ENCODE data around the gene HSPA12B.

HSPA12B gene

DNA sequence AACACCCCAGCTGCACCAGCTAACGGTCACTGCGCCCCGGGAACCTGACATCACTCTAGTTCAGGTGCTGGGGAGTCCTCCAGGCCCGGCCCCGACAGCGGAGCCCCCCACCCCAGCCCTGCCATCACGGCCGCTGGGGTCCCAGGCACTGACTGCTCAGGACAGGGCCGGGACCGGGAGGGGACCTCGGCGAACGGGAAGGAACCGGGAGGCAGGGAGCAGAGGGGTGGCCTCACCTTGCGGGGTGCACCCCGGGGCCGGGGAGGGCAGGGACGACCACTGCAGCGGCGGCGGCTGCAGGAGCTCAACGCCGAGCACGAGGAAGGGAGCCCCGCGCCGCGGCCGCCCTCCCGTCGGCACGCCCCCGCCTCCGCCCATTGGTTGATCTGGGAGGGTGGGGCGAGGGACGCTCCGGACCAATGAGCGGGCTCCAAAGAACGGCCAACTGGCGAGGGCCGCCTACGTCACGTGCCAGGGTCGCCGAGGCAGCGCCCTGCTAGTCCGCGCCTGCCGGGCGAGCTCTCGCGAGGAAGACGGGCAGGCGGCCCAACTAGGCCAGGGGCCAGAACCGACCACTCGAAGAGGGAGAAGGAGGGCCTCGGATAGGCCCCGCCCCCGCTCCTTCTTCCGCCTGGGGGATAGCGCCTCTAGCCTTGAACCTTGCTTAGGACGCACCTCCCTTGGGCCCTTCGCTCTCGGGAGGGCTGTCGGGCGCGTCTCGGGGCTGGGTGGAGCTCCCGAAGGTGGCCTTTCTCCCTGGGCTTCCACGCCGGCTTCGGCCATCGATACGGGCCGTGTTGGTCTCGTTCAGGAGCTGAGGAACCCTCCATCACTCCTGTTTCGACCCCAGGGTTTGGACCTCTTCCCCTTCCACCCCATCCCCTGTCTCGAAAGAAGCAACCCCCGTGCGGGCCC, 35.2 kb downstream of the HSPA12B start, which contains the start of gene ADISSP:
Gene ADISSP (minus strand): TSS at position 327 of the 915 bp plus-strand sequence. CDS start 7,653 bp downstream, outside the sequence.
- peak; percentile 99 for DNase-seq

DNA sequence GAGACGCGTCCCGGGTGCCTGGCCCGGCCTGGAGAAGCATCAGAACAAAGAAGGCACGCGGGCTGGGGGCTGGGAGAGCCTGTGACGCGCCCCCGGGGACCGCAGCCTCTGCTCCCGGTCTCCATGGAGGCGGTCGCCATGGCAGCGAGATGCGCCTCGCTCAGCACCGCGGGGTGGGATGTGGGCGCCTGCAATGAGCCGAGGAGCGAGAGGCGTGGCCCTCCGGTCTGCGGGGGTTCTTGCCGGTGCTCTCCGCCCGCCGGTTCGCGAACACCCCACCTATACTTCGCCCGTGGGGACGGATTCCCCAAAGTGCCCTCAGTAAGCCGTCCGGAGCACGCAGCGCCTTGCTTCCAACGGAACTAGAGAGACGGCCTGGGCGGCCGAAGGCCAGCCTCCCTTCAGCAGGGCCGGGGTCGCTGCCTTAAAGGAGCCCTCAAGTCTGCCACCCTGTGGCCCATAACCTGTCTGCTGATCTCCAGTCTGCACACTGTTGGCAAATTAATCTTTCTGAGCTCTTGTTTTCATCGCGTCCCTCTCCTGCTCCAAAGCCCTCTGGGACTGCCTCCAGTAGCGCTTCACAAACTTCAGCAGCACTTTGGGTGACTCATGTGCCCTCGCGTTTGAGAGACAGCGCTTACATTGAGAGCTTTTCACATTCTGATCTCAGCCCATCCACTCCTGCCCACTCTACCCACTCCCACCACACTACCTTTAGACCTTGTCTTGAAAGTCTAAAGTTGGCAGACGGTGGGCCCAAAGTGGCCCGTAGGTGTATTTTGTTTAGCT, 36.1 kb downstream of the HSPA12B start:
- DNase-seq: peak; percentile 82

DNA sequence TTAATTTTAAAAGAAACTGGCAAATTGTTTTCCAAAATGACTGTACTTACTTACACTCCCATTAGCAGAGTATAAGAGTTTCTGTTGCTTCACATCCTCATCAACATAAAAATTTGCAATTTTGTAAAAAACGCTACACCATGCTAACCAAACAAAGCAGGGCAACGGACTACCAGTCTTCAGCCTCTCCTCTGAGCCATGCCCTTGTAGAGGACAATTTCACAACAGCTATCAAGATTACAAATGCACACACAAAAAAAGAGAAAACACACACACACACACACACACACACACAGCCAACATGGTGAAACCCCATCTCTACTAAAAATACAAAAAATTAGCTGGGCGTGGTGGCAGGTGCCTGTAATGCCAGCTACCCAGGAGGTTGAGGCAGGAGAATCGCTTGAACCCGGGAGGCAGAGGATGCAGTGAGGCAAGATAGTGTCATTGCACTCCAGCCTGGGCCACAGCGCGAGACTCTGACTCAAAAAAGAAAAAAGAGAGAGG, 39.1 kb downstream of the HSPA12B start:
- no peak for DNase-seq

DNA sequence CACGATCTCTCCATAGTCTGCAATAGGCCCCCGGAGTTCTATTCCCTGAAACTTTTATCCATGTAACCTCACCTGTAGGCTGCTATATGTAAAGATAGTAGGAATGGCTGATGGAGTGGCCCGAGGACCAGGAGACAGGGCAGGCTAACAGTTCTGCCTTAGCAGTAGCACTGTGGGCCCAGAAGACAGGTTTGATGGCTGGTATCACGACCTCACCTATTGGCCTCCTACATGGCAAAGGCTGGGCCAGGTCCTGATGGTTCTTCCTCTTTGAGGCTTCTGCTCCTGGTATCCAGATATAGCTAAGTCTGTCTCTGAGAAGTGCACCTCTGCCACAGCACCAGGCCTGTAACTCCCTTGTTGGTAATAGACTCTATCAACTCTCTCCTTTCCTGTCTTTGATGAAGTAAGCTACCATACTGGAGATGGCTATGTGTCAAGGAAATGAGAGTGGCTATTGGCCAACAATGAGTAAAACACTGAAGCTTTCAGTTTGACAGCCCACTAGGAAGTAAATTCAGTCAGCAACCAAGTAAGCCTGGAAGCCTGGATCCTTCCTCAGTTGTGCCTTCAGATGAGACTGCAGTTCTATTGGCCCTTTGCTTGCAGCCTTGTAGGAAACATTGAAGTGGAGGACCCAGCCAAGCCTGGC, 43.1 kb downstream of the HSPA12B start:
- no peak for DNase-seq

DNA sequence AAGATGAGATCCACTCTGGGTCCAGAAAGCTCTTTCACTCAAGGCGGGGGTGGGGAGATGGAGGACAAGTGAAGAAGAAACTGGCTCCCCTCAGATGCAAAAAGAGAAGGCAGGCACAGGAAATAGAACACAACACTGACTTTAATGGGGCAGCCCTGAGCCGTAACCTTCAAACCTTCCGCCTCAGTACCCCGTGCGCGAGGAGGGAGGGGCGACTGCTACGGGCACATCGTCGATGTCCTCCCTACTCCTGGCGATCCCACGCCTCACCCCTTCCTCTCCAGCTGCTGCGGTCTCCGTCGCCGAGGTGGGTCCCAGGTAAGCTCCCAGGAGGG, 44.9 kb downstream of the HSPA12B start:
- no peak for DNase-seq

DNA sequence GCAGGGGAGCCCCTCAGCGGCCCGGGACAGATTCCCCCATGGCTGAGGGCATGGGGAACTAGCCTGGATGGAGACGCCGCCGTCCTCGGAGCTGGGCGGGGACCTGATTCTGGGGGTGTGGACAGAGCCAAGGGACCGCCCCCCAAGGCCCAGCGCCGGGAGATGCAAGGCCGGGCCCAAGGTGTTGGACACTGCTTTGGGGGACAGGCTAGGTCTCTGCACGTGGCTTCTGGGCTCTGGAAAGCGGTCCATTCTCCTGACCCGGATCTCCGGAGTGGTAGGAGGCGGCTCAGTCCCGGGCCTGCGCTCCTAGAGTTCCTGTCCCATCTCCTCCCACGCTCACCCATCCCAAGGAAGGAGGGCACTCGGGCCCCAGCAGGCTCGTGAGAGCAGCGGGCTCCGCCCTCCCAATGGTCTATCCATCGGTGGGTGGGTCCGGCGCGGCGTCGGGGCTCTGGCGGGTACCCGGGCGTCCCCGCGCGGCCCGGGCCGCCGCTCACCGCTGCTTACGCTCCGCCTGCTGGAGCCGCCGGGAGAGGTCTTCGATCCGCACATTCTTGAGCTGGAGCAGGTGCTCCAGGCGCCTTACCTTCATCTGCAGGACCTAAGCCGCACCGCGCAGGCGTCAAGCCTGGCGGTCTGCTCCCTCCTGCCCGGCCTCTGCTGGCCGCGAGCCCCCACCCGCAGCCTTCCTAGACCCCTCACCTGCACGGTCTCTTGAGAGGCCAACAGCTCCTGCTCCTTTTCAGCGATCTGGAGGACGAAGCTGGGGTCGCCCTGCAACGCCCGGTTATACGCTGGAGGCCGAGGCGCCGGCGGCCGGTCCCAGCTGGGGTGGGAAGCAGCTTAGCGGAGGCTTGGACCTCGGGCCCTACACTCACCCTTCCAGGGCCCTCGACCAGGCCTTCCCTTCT, 45.5 kb downstream of the HSPA12B start:
- no peak for DNase-seq

DNA sequence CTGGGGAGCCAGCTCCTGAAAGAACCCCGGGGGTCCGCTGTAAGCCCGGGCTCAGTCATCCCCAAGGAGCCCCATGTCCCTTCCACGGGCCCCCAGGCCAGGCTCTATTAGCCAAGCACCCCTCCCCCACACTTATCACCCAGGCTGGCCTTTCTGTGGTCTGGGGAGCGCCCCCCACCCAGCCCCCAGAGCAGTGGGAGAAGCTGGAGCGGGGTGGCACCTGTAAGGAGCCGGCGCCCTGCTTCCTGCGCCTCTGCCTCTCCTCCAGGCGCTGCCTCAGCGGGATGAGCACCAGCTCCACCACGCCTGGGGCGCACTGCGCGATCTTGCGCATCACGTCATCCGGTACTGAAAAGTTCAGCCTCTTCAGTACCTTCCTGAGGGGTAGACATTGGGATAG, 46.5 kb downstream of the HSPA12B start:
- no peak for DNase-seq

DNA sequence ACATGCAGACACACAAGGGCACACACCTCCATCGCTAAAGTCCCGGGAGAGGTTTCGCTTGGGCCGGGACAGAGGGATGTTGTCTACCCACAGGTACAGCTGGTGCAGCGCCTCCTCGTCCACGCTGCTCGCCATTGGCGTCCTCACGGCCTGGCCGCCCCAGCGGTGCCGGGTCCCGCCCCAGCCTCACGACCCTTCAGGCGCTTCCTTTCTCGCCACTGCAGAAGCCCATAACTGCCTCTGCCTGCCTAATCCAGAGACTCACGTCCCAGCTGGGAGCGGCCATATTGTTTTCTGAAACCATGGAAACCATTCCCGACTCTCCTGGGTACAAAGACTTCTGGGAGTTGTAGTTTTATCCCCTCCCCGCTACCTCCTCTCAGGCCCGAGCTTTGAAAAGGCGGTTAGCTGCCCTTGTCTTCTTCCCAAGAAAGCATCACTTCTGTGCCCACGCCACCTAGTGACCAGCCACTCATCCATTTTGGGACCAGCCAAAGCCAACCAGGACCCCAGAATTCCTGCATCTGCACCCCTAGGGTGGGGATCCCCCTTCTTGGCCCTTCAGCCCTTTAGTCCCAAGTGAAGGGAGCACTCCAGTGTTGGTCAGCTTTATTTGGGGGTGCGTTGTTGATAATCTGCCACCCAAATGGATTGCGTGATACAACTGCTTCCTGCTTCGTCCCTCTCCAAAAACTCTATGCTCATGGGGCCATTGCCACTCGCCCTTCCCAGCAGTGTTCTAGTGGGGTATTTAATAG, 48.8 kb downstream of the HSPA12B start, which contains the start of gene SPEF1:
Gene SPEF1 (minus strand): TSS at position 296 of the 758 bp plus-strand sequence. CDS start 161 bp downstream, at position 135.
- peak; percentile 90 for DNase-seq

DNA sequence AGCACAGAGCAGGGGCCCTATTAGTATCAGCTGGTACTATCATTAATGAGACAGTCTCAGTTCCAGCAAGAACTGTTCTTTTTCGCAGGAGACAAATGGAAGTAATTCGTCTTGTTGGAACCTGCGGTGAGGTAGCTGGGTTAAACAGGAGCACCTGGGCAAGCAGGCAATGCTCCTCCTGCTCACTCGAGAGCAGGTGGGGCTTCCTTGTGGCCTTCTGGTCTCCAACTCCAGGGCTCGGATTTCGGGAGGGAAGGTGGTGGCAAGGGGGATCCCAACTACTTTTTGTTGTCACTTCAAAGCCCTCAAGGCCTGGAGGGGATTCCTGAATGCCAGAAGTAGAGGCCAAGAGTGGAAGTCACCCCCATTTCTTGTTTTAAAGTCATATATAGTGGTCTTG, 50.1 kb downstream of the HSPA12B start:
- DNase-seq: no peak

DNA sequence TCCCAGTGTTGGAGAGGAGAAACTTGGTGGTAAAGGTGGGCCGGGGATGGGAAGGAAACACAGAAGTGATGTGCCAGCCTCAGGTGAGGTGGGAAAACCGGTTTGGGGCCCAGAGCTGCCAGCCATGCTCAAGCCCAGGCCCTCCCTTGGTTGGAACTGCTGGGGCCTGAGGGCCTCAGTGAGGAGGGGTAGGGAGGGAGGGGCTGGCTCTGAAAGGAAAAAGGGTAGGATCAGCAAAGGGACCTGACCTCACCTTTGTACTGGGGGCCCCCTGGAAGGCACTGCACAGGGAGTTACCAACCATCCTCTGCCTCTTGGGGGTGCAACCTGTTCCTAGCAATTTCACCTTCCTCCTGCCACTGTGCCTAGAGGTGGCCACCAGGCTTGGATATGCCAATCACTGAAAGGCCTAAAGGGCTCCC, 50.6 kb downstream of the HSPA12B start:
- no peak for DNase-seq

DNA sequence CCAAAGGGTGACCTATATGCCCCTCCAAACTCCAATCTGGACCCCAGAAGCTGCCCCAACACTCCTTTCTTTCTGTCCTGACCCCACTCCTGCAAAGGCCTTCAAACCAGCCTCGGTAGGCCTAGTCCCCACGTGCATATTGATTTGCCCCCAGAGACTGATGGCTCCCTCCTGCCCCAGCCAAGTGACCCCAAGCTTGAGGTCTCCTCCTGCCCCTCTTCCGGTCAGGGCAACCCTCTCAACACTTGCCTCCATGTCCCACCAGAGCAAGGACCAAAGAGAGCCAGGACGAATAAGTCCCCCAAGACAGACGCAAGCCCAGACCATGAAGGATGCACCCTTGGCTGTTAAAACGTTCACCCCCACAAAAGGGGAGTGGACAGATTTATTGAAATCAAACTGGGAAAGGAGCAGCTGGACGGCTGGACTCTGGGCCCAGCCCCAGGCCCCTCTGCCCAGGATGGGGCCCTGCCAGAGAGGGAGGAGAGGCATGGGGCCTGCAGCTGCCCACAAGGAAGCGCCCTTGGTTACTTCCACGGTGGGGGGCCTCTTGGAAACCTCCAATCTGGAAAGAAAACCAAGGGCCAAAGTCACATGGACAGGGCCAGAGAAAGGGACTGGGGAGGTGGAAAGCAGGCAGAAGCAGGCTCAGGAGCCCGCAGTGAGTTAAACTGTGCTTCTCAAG, 51.2 kb downstream of the HSPA12B start:
- DNase-seq: no peak

DNA sequence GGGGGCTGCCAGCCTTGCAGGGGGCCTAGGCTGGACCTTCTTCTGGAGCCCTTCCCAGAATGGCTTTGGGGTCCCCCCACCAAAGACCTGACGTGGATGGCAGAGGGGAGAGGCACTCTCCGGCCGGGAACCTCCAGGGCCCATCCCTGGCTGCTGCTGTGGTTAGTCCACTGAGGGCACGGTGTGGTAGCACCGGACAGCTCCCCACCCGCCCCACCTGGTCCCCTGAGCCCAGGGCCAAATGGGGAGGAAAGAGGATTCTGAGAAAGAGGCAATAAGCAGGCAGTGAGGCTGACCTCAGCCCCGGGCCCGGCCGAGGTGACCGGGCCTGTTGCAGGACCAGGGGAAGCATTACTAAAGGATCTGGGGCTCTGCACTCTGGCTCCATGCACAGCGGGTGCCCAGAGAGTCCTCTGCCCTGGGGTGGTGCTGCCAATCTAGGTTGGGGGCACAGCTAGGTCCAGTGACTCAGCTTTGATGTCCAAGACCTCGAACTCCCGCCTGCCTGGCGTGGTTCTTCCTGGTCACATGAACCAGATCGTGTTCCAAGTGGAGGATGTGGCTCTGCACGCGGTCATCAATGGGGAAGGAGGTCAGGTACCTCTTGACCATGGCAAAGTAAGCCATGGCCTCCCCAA, 51.9 kb downstream of the HSPA12B start:
- DNase-seq: no peak

DNA sequence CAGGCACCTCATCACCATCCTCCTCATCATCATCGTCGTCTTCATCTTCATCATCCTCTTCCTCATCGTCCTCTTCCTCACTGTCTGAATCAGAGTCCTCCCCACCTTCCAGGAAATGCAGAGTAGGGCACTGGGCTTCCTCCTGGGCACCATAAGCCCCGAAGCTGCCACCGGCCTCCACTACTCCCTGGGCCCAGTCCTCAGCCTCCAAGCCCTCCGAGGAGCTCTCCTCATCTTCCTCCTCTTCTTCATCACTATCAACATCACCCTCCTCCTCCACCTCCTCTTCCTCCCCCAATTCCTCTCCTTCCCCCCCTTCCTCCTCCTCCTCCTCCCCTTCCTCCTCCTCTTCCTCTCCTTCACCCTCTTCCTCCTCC, 52.4 kb downstream of the HSPA12B start:
- no peak for DNase-seq

DNA sequence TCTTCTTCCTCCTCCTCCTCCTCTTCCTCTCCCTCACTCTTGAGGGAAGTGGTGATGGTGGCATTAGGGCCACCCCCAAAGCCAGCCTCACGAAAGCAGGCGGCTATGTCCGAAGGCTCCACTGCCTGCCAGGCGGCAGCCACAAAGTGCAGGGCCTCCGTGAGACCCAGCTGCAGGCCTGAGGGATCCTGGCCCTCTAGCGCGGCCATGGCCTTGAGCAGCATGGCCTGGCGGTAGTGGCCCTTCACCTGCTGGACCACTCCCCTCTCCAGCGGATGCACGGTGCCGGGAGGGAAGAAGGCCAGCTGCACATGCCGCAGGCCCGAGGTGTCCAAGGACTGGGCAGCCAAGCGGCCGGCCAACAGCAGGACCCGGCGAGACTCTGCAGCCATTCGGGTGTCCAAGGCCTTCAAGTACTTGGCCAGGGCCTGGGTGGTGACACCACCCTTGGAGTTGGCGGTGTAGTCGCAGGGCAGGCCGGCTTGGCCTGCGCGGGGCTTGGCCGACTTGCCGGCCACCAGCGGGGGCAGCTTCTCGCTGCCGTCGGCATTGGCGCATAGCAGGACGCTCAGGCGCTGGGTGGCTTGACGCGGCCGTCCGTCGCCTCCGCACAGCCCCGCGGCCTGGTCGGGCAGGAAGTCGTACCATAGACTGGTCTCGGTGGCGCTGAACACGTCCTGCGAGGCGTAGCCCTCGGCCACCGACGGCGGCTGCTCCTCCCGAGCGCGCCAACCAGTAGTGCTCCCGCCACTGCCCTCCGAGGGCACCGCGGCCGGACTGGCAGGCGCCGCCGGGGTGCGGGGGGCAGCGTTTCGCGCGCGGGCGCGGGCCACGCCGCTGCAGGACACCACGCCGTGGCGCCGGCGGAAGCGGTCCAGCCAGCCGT, 53.0 kb downstream of the HSPA12B start:
- no peak for DNase-seq

DNA sequence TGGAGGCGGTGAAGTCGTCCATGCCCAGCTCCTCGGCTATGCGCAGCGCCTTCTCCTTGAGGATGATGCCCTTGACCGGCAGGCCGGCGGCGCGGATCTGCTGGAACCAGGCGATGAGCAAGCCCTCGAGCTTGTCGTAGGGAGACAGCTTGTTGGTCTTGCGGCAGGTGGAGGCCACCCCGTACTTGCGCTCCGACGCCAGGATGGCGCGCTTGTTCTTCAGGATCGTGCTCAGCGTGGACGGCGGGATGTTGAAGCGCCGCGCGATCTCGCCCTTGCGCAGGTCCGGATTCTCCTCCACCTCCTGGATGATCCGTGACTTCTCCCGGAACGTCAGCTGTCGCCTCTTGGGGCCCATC, 53.6 kb downstream of the HSPA12B start:
- DNase-seq: no peak

DNA sequence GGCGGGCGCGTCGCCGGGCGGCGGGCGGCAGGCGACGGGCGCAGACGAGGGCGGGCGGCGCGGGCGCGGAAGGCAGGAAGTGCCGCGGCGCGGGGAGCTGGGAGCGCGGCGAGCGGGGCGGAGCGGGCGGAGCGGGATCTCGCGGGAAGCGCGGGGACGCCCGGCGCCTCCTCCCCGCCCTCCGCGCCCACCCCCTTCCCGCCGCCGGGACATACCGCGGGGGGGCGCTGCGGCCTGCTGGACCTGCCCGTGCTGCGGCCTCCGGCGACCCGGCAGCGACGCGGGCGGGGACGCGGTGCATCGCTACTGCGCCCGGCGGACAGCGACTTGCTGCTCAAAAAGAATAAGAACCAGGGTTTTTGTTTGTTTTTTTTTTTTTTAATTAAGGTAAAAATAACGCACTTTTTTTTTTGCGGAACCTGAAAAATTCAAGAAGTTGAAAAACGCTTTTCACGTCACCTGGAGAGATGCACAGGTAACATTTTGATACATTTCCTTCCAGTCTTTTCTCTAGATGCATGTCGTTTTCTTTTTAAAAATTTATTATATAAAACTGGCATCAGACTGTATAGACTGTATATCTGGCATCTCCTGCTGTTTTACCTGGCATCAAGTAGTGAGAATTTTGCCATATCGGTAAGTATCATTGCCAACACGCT, 54.3 kb downstream of the HSPA12B start, which contains the start of gene CENPB:
Gene CENPB (minus strand): TSS at position 76 of the 659 bp plus-strand sequence. CDS start 257 bp downstream, outside the sequence.
- peak; percentile 92 for DNase-seq

DNA sequence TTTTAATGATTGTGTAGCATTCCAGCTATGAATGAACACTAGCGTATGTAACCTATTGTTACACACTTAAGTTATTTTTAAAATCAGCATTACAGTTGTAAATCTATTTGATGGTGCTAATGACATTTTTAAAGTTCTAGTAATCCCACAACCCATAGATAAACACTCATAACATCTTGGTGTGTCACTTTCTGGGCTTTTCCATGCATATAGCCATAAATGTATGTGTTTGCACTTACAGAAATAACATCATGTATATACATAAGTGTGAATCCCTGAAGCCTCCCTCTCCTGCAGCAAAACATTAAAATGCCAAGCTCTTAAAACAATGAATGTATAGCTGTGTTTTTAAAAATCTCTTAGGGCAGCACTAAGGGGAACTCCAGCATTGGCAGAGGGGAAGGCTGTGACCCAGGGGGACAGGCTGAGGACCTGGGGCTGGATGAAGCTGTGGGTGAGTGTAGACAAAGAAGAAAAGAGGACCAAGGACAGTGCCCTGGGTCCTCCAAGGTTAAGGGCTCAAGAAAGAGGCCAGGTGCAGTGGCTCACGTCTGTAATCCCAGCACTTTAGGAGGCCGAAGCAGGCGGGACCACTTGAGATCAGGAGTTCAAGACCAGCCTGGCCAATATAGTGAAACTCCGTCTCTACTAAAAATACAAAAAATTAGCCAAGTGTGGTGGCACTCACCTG, 55.0 kb downstream of the HSPA12B start:
- no peak for DNase-seq

DNA sequence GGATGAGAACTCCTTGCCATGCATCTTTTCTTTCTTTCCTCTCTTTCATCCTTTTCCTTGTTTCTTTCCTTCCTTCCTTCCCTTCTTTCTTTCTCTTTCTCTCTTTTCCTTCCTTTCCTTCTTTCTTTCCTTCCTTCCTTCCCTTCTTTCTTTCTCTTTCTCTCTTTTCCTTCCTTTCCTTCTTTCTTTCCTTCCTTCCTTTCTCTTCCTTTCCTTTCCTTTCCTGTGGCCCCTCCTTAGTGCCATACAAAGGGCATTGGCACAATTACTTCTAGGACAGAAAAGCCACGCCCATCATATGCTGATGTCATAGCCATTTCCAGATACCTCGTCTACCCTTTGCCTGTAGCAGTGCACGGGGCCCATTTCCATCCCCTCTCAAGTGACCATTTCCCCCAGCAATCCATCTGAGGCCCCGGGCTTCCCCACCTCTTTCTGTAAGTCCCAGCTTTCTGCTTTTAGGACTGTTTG, 56.2 kb downstream of the HSPA12B start:
- DNase-seq: no peak
